Measurements from ENCODE around the gene MATCAP1.
A peak's percentile ranks its signal among the peaks of the same experiment; 100 is the strongest.

Gene MATCAP1

GRCh38 chr16:67158637-67159600 lies 24.8 kb downstream of the MATCAP1 start:
- TF ChIP-seq, protein P1, sequence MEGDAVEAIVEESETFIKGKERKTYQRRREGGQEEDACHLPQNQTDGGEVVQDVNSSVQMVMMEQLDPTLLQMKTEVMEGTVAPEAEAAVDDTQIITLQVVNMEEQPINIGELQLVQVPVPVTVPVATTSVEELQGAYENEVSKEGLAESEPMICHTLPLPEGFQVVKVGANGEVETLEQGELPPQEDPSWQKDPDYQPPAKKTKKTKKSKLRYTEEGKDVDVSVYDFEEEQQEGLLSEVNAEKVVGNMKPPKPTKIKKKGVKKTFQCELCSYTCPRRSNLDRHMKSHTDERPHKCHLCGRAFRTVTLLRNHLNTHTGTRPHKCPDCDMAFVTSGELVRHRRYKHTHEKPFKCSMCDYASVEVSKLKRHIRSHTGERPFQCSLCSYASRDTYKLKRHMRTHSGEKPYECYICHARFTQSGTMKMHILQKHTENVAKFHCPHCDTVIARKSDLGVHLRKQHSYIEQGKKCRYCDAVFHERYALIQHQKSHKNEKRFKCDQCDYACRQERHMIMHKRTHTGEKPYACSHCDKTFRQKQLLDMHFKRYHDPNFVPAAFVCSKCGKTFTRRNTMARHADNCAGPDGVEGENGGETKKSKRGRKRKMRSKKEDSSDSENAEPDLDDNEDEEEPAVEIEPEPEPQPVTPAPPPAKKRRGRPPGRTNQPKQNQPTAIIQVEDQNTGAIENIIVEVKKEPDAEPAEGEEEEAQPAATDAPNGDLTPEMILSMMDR (IDR thresholded peaks at IDR 0.05), result no peak

- TF ChIP-seq, protein P1 (IDR thresholded peaks at IDR 0.05), result no peak
Measured at GRCh38 chr16:67157892-67158635, 25.7 kb downstream of the MATCAP1 start.

DNA sequence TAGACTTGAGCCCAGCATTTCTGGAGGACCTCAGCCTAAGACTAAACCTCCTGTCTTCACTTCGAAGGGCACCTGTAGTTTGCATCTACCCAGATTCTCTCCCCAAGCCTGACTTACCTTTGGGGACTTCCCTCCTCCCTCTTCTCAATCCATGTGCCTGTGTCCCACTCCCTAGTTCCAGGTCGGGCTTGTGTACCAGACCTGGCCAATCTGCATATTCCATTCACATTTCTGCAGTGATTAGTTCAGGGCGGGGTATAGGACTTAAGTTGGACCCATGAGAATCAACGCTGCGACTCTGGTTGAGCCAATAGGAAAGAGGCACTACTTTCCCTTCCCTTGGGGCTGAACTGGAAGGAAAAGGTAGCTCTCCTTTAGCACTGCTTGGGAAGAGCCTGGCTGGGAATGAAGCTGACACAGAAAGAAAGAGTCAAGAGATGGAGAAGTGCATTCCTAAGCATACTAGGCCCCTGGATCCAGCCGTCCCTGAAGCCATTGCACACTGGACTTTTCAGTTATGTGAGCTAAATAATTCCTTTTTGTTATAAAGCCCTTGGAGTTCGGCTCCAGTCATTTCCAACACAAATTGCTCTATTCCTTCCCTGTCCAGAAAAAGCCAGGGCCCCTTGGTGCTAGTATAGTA lies 26.5 kb downstream of the MATCAP1 start:
- TF ChIP-seq, protein P1 (IDR thresholded peaks at IDR 0.05), result no peak

DNA sequence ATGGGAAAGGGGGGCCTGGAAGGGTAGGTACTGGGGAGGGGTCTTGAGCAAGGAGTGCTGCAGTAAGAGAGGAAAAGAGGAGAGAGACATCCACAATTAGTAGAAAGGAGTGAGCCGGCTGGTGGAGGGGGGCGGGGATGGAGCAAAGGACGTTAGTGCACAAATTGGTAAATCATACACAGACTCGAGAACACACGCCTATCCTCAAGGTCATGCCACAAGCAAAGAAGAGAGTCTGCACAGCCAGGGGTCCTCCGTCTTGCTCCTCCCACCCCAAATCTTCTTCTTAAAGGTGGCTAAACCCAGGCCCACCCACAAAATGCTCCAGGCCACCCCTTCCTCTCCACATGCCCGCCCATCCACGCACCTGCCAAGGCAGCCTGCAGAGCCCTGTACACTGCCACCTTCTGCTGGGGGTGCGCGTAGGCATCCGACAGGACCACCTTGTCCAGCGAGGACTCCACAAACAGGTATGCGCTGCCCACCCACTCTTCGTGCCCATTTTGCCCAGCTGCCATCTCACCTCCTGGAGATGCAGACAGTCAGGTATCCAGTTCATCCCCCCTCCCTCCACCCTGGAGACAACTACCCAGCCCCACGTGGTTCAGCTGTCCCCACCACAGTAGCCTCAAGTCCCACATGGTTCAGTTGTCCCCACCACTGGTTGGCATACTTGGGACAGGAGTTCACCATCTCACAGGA lies 27.5 kb downstream of the MATCAP1 start:
- TF ChIP-seq, protein P1 (IDR thresholded peaks at IDR 0.05), result no peak

DNA sequence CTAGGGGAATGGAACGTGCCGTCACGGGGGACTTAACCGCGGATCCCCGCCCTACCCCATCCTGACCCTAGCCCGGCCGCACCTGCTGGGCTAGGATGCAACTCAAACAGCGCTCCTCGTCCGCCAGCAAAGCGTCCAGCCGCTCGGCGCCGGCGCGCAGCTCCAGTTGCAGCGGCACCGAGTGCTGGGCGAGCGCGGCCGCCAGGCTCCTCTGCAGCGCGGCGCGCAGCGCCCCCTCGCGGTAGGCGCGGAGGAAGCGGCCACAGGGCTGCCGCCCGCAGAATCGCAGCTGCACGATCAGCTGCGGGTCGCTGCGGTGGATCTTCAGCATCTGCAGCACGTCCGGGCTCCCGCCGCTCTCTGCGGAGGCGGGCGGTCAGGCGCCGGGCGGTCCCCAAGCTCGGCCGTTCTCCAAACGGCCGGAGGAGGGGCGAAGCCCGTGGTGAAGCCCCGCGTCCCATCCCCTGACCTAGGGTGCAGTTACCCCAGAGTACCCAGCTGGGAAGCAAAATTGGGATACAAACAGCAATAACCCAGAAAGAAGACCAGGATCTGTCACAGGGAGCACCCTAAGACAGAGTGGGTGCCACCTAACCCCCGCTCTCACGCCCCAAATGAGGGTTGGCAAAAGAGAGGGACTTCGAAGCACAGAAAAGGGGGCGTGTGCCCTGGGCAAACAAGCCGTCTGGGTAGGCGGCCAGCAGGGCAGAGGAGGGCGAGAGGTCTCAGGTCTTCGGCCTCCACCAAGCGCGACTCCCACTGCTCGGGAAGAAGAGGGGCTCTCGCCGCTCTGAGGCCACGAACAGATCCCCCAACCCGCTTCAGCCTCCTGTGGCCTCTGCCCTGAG lies 28.2 kb downstream of the MATCAP1 start:
- TF ChIP-seq, protein P1 (IDR thresholded peaks at IDR 0.05), result peak; percentile 97

GRCh38 chr16:67154578-67155294 lies 29.0 kb downstream of the MATCAP1 start:
- TF ChIP-seq, protein P1 (IDR thresholded peaks at IDR 0.05), result no peak

Data from LNCAP (cell line).